Ramos (cell line): Measurements from ENCODE around the gene MERTK.

ENCODE experiments used
- in situ Hi-C: fragments of 300-500 bp; cut with MboI; formaldehyde crosslinking; loops from one replicate; pipeline ENCODE4 v1.14.3; 2022; ENCODE audit warnings: low sequenced_read_pairs; ENCODE audit not compliant: unreplicated experiment

The MERTK gene

DNA sequence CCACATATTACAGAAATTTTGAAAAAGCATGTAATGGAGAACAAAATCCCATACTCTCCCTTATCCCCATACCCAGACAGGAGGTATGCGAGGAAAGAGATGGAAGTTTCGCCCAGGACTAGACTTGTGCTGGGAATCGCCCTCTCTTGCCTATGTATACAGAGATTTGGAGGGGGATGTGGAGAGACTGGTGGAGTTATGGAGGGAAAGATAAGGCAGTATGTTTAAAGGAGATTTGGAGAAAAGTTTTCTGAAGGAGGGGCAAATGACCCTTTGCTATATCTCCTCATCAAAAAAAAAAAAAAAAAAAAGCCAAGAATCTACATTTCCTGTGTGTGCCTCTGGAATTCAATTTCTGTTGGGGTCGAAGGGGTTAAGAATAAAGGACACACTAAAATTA, 75.3 kb downstream of the MERTK start:
- in situ Hi-C loops = no loop called here

DNA sequence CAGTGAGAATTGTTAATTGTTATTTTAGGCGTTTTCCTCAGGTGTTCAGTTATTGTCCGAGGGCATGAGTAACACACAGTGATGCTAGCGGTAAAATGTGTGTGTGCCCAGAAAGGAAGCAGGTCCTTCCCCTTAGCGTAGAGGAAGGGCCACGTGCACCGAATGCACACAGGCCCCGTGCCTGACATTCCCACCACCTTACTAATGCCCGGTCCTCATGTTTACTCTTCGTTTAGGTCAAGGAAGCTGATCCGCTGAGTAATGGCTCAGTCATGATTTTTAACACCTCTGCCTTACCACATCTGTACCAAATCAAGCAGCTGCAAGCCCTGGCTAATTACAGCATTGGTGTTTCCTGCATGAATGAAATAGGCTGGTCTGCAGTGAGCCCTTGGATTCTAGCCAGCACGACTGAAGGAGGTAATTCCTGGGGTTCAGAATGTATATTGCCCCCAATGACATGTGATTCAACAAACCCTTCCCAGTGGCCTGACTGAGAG, 76.7 kb downstream of the MERTK start:
- in situ Hi-C loops = no loop called here

DNA sequence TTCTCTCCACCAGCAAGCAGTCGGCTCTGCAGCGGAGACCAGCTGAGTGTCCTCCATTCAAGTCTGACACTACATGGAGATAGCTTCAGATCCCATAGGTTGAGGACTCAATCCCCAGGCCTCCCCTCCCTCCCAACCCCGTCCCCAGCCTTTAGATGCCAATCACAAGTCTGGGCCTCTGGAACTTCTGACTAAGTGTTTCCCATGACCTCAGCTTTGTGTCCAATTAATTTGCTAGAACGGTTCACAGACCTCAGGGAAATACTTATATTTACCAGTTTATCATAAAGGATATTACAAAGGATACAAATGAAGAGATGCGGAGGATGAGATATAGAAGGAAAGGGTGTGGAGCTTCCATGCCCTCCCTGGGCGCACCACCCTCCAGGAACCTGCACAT, 77.4 kb downstream of the MERTK start:
- in situ Hi-C loops = no loop called here

DNA sequence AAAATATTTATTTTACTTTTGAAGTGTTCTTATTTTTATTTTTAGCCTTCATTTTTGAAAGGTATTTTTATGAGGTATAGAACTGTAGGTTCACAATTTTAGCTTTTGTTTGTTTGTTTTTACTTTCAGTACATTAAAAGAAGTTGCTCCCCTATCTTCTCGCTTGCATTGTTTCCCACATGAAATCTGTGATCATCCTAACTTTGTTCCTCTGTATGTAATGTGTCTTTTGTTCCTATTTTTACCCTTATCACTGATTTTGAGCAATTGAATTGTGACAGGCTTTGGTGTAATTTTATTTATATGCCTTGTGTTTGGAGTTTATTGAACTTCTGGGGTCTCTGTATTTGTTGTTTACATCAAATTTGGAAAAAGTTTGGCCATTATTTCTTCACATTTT, 78.8 kb downstream of the MERTK start:
- in situ Hi-C loops = no loop called here

DNA sequence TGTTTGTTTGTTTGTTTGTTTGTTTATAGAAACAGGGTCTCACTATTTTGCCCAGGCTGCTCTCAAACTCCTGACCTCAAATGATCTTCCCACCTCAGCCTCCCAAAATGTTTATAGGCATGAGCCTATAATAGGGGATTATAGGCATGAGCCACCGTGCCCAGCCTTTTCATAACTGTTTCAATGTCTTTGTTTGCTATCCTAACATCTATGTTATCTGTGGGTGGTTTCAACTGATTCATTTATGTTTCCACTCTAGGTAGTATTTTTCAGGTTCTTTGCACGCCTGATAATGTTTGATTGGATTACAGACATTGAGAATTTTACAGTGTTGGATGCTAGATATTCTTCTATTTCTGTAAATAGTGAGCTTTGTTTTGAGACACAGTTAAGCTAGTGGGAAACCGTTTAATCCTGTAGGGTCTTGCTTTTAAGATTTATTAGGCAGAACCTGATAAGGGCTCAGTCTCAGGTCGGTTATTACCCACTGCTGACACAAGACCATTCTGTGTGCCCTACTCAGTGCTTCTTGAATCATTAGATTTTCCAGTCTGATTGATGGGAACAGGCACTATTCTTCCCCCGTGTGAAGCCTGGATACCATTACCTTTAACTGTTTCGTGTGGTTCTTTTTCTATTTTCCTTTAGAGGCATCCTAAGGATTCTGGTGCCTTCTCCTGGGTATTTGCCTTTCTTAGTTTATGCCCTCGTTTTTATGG, 80.2 kb downstream of the MERTK start:
- in situ Hi-C loops = no loop called here

DNA sequence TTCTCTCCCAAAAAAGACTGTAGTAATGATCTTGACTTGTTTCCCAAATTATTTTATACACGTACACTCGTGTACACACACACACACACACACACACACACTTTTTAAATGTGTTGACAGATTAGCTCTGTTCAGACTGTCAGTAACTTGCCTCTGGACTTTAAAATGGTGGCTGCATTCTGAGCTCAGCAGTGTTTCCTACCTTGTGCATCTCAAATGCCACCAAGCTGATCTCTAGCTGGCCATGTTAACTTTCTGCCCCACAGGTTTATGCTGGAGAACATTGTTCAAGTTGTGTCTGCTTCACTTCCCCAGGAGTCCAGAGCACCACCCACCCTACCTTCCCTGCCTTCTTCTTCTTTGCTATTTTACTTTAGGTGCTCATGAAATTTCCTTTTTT, 83.3 kb downstream of the MERTK start:
- in situ Hi-C loops = no loop called here

DNA sequence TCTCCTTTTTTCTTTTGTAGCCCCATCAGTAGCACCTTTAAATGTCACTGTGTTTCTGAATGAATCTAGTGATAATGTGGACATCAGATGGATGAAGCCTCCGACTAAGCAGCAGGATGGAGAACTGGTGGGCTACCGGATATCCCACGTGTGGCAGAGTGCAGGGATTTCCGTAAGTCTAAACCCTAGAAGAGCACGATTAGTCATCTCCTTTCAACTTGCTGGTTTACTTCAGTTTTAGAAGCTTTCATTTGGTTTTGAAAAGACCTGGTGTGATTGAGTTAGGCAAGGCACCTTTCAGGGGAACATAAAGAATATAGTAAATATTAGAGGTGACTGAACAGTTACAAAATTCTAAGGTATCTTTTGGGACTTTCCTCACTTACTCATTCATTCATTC, 84.4 kb downstream of the MERTK start:
- in situ Hi-C loops = no loop called here

DNA sequence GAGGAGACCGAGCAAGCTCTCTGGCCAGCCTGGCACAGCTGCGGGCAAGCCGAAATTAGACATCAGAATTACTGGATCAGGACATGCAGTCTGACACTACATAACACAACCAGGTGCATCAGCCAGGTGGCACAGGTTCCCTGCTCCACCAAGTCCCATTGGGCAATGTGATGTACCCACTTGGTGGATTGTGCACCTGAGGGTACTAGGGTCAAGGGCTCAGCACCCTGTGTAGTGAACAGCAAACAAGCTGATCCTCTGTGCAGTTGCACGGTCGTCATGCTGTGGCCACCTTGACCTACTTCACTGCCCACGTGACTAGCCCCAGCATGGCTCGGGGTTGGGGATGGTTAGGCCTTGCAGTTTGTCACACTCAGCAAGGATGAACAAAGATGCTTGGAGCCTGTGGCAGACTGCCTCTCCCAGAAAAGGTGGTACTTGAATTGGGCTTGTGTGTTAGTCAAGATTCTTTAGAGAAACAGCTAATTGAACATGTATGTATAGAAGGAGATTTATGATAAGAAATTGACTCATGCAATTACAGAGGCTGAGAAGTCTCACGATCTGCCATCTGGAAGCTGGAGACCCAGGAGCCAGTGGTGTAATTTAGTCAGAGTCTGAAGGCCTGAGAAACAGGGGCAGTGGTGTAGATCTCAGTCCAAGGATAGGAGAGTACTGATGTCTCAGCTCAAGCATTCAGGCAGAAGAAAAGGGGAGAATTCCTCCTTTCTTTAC, 85.2 kb downstream of the MERTK start:
- in situ Hi-C loops = no loop called here

DNA sequence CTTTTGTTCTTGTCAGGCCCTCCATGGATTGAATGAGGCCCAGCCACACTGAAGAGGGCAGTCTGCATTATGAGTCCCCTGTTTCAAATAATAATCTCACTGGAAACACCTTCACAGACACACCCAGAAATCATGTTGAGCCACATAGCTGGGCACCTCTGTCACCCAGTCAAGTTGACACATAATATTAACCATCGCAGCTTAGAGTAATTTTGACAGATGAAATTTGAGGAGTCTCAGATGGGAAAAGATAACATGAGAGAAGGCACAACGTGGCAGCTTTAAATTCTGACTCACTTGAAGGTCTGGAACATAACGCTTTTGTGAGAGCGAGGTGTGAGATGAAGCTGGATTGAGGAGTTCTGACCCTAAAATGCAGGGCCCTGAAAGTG, 85.8 kb downstream of the MERTK start:
- in situ Hi-C loops = no loop called here

DNA sequence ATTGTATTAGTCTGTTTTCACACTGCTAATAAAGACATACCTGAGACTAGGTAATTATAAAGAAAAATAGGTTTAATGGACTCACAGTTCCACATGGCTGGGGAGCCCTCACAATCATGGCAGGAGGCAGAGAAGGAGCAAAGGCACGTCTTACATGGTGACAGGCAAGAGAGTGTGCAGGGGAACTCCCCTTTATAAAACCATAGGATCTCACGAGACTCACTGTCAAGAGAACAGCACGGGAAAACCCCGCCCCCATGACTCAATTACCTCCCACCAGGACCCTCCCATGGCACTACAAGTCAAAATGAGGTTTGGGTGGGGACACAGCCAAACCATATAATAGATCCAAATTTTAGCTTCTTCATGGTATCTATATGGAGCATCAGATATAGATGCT, 87.1 kb downstream of the MERTK start:
- in situ Hi-C loops = no loop called here

DNA sequence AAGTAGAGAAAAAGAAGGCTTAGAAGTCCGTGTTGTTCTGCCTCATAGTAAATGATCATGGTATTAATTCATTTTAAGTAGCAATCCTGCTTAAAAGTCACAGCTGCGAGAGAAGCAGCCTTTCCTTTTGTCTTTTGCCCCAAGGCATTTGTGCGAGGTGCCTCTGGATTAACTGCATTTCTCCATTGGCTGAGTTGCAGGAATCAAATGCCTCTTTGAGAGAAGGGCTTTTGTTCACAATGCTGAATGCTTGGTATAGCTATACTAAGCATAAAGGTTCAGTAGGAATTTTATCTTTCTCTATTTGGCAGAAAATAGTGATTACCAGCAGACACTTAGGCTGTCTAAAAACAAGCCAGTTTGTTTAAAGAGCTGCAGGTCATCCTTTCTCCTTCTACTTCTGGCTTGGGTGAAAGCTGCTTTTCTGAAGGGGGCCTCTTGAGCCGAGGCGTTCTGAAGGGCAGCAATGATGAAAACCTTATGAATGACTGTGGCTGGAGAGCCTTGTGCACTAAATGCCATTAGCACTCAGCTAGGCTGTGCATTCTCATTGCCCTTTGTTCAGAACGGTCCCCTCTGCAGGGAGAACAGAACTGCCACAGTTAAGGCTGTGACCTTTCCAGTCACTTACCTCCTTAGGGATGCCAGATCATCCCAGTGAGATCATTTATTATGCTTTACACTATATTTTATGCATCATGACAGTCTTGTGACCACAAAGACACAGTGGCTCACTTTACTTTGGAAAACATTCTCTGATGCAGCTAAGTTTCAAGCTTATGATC, 87.9 kb downstream of the MERTK start:
- in situ Hi-C loops = no loop called here

DNA sequence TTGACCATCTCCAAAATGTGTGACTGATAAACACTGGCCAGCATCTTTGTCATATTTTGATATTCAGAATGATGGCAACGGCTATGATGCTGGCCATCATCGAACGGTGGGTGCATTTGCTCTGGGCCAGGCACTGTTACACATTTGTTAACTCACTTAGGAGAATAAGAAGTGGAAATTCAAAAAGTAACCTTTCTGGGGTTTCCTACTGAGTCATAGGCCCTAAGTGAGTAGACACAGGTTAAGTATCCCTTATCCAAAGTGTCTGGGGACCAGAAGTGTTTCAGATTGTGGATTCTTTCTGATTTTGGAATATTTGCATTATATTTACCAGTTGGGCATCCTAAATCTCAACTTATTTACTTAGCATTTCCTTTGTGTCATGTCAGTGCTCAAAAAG, 92.0 kb downstream of the MERTK start:
- in situ Hi-C loops = no loop called here

DNA sequence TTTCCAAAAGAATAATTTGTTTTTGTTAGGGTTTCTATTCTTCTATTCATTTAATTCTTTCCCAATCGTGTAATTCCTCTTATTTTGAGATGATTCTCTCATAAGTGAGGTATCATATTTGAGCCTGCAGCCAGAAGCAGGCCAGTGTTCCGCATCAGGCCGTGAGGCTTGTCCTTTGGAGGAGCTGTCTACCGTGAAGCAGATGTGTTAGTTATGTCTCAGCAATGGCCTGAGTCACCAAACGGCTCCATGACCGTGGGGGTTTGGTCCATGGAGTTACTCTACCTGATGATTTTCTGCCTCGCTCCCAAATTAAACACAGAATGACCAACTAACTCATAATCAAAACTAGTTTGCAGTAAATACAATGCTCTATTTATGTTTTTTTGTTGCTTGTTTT, 92.4 kb downstream of the MERTK start:
- in situ Hi-C loops = no loop called here

DNA sequence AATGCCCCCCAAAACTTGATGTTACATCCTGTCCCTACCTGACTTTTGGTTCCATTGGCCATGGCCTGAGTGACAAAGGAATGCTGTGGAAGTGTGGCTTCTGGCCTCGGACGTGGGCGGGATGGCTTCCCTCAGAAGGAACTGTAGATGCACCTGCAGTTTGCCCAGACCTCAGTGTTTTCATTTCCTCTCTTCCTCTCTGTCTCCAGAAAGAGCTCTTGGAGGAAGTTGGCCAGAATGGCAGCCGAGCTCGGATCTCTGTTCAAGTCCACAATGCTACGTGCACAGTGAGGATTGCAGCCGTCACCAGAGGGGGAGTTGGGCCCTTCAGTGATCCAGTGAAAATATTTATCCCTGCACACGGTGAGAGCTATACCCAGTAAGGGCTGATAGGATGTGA, 95.6 kb downstream of the MERTK start:
- in situ Hi-C loops = no loop called here

DNA sequence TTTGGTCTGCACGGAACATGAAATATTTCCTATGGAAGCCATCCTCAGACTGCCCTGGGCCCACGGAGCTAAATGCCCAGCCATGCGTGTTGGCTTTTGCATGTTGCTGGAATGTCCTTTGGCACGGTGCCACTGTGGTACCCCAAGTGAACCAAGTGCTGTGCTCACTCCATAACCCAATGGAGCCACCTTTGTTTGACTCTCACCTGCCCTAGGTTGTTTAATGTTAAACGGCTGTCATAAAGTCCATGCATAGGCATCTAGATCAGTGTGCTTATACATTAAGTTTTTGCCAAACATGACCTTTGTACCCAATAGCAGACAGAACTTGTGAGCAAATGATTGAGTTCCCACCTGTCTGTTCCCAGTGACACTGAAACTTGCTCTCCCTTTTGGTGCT, 96.7 kb downstream of the MERTK start:
- in situ Hi-C loops = no loop called here

DNA sequence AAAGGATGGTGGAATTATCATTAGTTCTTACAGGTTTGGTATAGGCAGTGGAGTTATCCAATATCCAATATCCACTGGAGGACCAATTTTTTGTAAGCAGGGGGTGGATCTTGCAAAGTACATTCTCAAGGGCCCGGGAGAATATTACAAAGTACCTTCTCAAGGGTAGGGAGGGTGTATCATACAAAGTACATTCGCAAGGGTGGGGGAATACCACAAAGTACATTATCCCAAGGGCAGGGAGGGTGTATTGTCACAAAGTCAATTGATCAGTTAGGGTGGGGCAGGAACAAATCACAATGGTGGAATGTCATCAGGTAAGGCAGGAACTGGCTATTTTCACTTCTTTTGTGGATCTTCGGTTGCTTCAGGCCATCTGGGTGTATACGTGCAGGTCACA, 101.4 kb downstream of the MERTK start:
- in situ Hi-C loops = no loop called here

DNA sequence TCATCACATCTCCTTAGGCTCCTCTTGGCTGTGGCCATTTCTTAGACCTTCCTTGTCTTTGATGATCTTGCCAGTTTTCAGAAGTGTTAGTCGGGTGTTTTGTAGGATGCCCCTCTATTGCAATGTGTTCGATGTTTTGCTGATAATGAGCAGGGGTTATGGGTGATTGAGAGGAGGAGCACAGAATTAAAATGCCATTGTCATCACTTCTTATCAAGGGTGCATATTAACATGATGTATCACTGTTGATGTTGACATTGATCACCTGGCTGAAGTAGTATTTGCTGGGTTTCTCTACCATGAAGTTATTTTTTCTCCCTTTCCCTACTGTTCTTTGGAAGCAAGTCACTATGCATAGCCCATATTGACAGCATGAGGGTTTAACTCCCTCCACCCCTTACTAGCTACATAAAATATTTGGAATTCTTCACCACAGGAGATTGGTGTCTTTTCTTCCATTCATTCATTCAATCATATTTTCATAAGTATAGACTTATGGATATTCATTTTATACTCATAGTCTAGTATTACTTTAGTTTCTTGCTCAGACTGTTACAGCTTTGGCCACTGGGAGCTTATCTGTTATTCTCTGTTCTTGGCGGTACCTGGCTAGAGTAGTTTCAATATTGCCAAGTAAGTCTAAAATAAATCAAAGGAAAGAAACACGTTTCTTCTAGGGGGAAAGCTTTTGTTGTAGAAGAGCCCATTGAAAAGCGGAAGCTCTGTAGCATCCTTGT, 102.2 kb downstream of the MERTK start:
- in situ Hi-C loops = no loop called here

DNA sequence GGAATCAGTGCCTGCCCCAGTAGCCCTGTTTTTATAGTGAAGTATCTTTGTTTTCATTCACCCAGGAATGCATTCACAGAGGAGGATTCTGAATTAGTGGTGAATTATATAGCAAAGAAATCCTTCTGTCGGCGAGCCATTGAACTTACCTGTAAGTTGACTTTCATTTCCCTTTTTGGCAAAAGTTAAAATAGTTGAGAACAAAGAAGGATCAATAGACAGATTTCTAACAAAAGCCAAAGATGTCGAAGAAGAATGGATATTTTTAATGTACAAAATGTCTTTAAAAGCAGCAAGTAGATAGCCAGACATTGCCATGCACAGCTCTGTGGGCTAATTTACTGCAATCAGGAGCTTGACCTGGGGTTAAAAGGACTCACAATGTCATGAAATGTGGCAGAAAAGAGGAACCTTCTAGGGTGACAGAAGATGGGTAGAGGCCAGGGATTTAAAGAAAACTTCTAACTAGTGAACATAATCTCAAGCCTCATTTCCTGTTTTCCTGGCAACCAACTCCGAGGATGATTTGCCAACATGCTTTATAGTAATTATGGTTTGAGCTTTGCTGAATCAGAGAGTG, 102.8 kb downstream of the MERTK start:
- in situ Hi-C loops = no loop called here

DNA sequence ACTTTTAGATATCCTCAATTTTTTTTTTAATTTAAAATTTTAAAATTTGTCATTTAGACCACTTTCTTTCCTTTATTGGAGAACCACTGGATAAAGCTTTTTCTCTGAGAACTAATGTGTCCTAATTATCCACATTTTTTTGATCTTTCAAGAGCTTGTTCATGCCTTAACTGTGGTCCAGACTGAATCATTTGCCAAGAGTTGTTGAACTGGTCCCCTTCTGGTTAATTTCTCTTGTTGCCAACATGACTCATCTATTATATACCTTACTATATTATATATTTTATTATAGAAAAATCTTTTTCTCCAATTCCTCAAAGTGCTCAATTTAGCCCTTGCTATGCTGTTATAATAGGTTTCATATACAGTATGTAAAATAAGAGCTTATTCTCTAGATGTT, 103.5 kb downstream of the MERTK start:
- in situ Hi-C loops = no loop called here

DNA sequence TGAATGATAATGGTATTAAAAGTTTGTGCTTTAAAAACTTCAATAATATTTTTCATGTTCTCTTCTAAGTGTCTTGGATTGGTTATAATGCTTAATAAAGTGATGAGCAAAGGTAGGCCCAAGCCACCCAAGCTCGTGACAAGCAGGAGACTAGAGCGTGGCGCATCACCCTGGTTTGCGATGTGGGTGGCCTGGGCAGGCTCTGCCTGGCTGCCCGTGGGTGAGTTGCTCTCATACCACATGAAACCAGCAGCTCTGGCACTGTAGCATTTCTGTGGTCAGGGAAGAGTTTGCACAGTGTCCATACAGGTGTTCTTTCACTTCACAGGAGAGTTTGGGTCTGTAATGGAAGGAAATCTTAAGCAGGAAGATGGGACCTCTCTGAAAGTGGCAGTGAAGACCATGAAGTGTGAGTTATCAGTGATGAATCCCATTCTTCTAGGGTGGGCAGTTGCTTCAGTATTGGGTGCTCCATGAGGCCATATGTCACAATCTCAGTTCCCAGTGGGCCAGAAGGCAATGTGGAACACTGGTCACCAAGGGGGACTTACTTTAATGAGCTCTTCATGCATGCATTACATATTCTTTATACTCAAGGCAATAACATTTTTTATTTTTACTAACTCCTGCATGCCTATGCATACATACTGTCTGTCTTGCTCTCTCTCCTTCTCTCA, 105.3 kb downstream of the MERTK start:
- in situ Hi-C loops = no loop called here
